Stimulated activated effector memory CD8-positive, alpha-beta T cell treated with anti-CD3 and anti-CD28 coated beads, Interleukin-12 subunit alpha, Interleukin-12 subunit beta, amount 100 ng/mL, for 72 hours (primary cell): ENCODE data around the gene DCHS1.

Experiments
- ATAC-seq: fragments of 150-1000 bp; cut with Tn5 transposase; 2 replicates; pipeline ENCODE4 v1.10.0; 2021
- DNase-seq, 2 donors: peaks; one replicate each; pipeline ENCODE4 v3.0.0; 2021 to 2022; ENCODE audit warnings: low spot score in 2 of 2
- H3K27ac Mint-ChIP-seq: one replicate; pipeline ENCODE4 v1.8.0; 2022; ENCODE audit warnings: mild to moderate bottlenecking, mixed read lengths
- H3K36me3 Mint-ChIP-seq: one replicate; pipeline ENCODE4 v1.8.0; 2022; ENCODE audit warnings: mild to moderate bottlenecking, mixed read lengths
- H3K4me1 Mint-ChIP-seq: one replicate; pipeline ENCODE4 v1.8.0; 2022; ENCODE audit warnings: mixed read lengths
- H3K4me3 Mint-ChIP-seq: one replicate; pipeline ENCODE4 v1.8.0; 2022; ENCODE audit warnings: mild to moderate bottlenecking, mixed read lengths
- H3K9me3 Mint-ChIP-seq: one replicate; pipeline ENCODE4 v1.8.0; 2022; ENCODE audit warnings: mixed read lengths

DCHS1 gene

GRCh38 chr11:6640985-6641701, 14.5 kb downstream of the DCHS1 start:
- ATAC-seq (no peak), DNase-seq (no peak)
- Mint-ChIP-seq H3K36me3 (no peaks in the 10 kb centered on the region), H3K27ac (no peak overlapping the region), H3K9me3 (no peaks in the 10 kb centered on the region), H3K4me3 (no peak overlapping the region), H3K4me1 (peaks cover 7% of the 10 kb centered on the region)

GRCh38 chr11:6640036-6640984, 15.3 kb downstream of the DCHS1 start:
- H3K27ac Mint-ChIP-seq: no peak overlapping the region

GRCh38 chr11:6638429-6638828, 17.2 kb downstream of the DCHS1 start:
- ATAC-seq: no peak
- DNase-seq: no peak
- Mint-ChIP-seq H3K4me1 (no peaks in the 10 kb centered on the region), H3K9me3 (no peaks in the 10 kb centered on the region), H3K27ac (no peak overlapping the region), H3K4me3 (no peak overlapping the region), H3K36me3 (no peaks in the 10 kb centered on the region)

More at GRCh38 chr11:6640036-6640984, 15.3 kb downstream of the DCHS1 start:
- no peak overlapping the region for H3K4me3 Mint-ChIP-seq
- peaks cover 6% of the 10 kb centered on the region for H3K4me1 Mint-ChIP-seq
- no peaks in the 10 kb centered on the region for H3K9me3 Mint-ChIP-seq
- ATAC-seq (no peak), DNase-seq (no peak)
- H3K36me3 Mint-ChIP-seq: no peaks in the 10 kb centered on the region

GRCh38 chr11:6637871-6638270, 17.7 kb downstream of the DCHS1 start:
- no peaks in the 10 kb centered on the region for H3K4me1 Mint-ChIP-seq
- no peaks in the 10 kb centered on the region for H3K9me3 Mint-ChIP-seq
- no peaks in the 10 kb centered on the region for H3K36me3 Mint-ChIP-seq
- DNase-seq (no peak), ATAC-seq (no peak)
- no peak overlapping the region for H3K4me3 Mint-ChIP-seq
- H3K27ac Mint-ChIP-seq: no peak overlapping the region

GRCh38 chr11:6636480-6636879, 19.1 kb downstream of the DCHS1 start:
- H3K9me3 Mint-ChIP-seq: no peaks in the 10 kb centered on the region
- H3K27ac Mint-ChIP-seq: no peak overlapping the region
- DNase-seq: no peak
- ATAC-seq: no peak
- no peaks in the 10 kb centered on the region for H3K4me1 Mint-ChIP-seq
- H3K4me3 Mint-ChIP-seq: no peak overlapping the region
- H3K36me3 Mint-ChIP-seq: no peaks in the 10 kb centered on the region

GRCh38 chr11:6635082-6635932, 20.3 kb downstream of the DCHS1 start:
- no peak for ATAC-seq
- no peaks in the 10 kb centered on the region for H3K9me3 Mint-ChIP-seq
- H3K27ac Mint-ChIP-seq: no peak overlapping the region
- H3K4me1 Mint-ChIP-seq: no peaks in the 10 kb centered on the region
- no peak overlapping the region for H3K4me3 Mint-ChIP-seq
- DNase-seq: no peak
- no peaks in the 10 kb centered on the region for H3K36me3 Mint-ChIP-seq

- H3K4me1 Mint-ChIP-seq: no peaks in the 10 kb centered on the region
These were observed 21.1 kb downstream of the DCHS1 start for GRCh38 chr11:6634534-6634933.

GRCh38 chr11:6633422-6634408, 21.9 kb downstream of the DCHS1 start:
- Mint-ChIP-seq H3K36me3 (no peaks in the 10 kb centered on the region), H3K9me3 (no peaks in the 10 kb centered on the region), H3K4me3 (no peak overlapping the region), H3K4me1 (no peaks in the 10 kb centered on the region), H3K27ac (peak overlapping the region; percentile 70)
- no peak for ATAC-seq
- no peak for DNase-seq

More at GRCh38 chr11:6634534-6634933, 21.1 kb downstream of the DCHS1 start:
- Mint-ChIP-seq H3K36me3 (no peaks in the 10 kb centered on the region), H3K9me3 (no peaks in the 10 kb centered on the region), H3K27ac (no peak overlapping the region), H3K4me3 (no peak overlapping the region)
- DNase-seq (no peak), ATAC-seq (no peak)

- peaks cover 10% of the 10 kb centered on the region for H3K4me1 Mint-ChIP-seq
- no peak overlapping the region for H3K4me3 Mint-ChIP-seq
- H3K36me3 Mint-ChIP-seq: no peaks in the 10 kb centered on the region
- H3K27ac Mint-ChIP-seq: peak overlapping the region; percentile 70
- H3K9me3 Mint-ChIP-seq: no peaks in the 10 kb centered on the region
- DNase-seq: no peak
- peak; percentile 34 for ATAC-seq
These were observed 23.2 kb downstream of the DCHS1 start for GRCh38 chr11:6632116-6633073.

GRCh38 chr11:6631361-6631890, 24.2 kb downstream of the DCHS1 start:
- Mint-ChIP-seq H3K9me3 (no peaks in the 10 kb centered on the region), H3K27ac (no peak overlapping the region), H3K36me3 (no peaks in the 10 kb centered on the region), H3K4me1 (peaks cover 19% of the 10 kb centered on the region), H3K4me3 (no peak overlapping the region)
- DNase-seq (no peak), ATAC-seq (no peak)

GRCh38 chr11:6630632-6631291, 24.8 kb downstream of the DCHS1 start:
- ATAC-seq: no peak

GRCh38 chr11:6629892-6630631, 25.5 kb downstream of the DCHS1 start:
- Mint-ChIP-seq H3K4me1 (peaks cover 23% of the 10 kb centered on the region), H3K27ac (no peak overlapping the region)
- ATAC-seq: no peak

More at GRCh38 chr11:6630632-6631291, 24.8 kb downstream of the DCHS1 start:
- no peaks in the 10 kb centered on the region for H3K9me3 Mint-ChIP-seq
- H3K4me3 Mint-ChIP-seq: no peak overlapping the region
- H3K36me3 Mint-ChIP-seq: no peaks in the 10 kb centered on the region
- H3K27ac Mint-ChIP-seq: no peak overlapping the region
- DNase-seq: no peak
- peaks cover 23% of the 10 kb centered on the region for H3K4me1 Mint-ChIP-seq

More at GRCh38 chr11:6629892-6630631, 25.5 kb downstream of the DCHS1 start:
- H3K36me3 Mint-ChIP-seq: no peaks in the 10 kb centered on the region
- no peaks in the 10 kb centered on the region for H3K9me3 Mint-ChIP-seq
- DNase-seq: no peak
- H3K4me3 Mint-ChIP-seq: no peak overlapping the region
